A549 (cell line): ENCODE data around the gene PRAC2. TPM values are rescaled to one million over a fixed set of nuclear protein-coding genes. Genes with fewer than 3 reads are reported as not detected.

Source experiments
- ATAC-seq, 2 experiments: fragments of 200-7000 bp in 1 of 2; fragments of >200 bp in 1 of 2; cut with Nextera tagmentation in 1 of 2; cut with Tn5 transposase in 1 of 2; 3 replicates each; pipeline versions ENCODE4 v1.8.0 to v1.9.1; 2018 to 2020; ENCODE audit warnings: mild to moderate bottlenecking in 1 of 2, moderate library complexity in 1 of 2
- CTCF ChIA-PET: fragments of 300-600 bp; sonication (Branson Sonifier 250); formaldehyde crosslinking; extraction: SDS; loops from one replicate; lab custom pipeline; 2021; ENCODE audit warnings: antibody characterized with exemption, inconsistent platforms; lab: Yijun Ruan, JAX
- POLR2A ChIA-PET: fragments of 350-600 bp; formaldehyde crosslinking; extraction: SDS; loops from one replicate; lab custom pipeline; 2021; ENCODE audit warnings: antibody characterized with exemption, inconsistent platforms; lab: Yijun Ruan, JAX
- DNase-seq, 2 experiments: peaks; one replicate each; pipeline versions ENCODE4 v3.0.0 to v3.0.0-alpha.2; 2011 to 2016; ENCODE audit warnings: low read depth in 1 of 2, low spot score in 1 of 2
- FAIRE-seq: peaks from 2 replicates; lab custom pipeline; 2011; peaks lifted over from hg19 to GRCh38; lab: Jason Lieb, UNC
- H3K27ac ChIP-seq, 2 experiments: fragments of >200 bp; sonication (Bioruptor Twin); formaldehyde crosslinking; 3 replicates each; pipeline ENCODE4 v1.5.1; 2016 to 2017
- H3K4me1 ChIP-seq: fragments of >200 bp; sonication (Bioruptor Twin); formaldehyde crosslinking; 3 replicates; pipeline ENCODE4 v1.6.1; 2016
- H3K4me2 ChIP-seq: fragments of >200 bp; sonication (Bioruptor Twin); formaldehyde crosslinking; 3 replicates; pipeline ENCODE4 v1.6.1; 2016
- H3K4me3 ChIP-seq: fragments of >200 bp; sonication (Bioruptor Twin); formaldehyde crosslinking; 3 replicates; pipeline ENCODE4 v1.5.1; 2016
- H3K9me3 ChIP-seq: fragments of >200 bp; sonication (Bioruptor Twin); formaldehyde crosslinking; 3 replicates; pipeline ENCODE4 v1.6.1; 2016
- ATOH8 ChIP-seq: fragments of 250-450 bp; sonication (Bioruptor Pico); IDR thresholded peaks from 2 replicates; pipeline ENCODE4 v1.5.0; 2020; ENCODE audit warnings: low read depth, mild to moderate bottlenecking, moderate library complexity
- BCL3 ChIP-seq: fragments of >200 bp; sonication (Bioruptor Twin); formaldehyde crosslinking; IDR thresholded peaks from 3 replicates; pipeline ENCODE4 v1.6.1; 2016
- CEBPB ChIP-seq, 2 experiments: fragments of >200 bp in 1 of 2; sonication (Bioruptor Twin) in 1 of 2; formaldehyde crosslinking in 1 of 2; IDR thresholded peaks; 2 replicates each; pipeline ENCODE4 v1.6.1; 2012 to 2016
- CHD4 ChIP-seq: fragments of 200-600 bp; sonication (generic); IDR thresholded peaks from 2 replicates; pipeline ENCODE4 v1.6.1; 2016; ENCODE audit warnings: antibody characterized with exemption, mild to moderate bottlenecking, borderline replicate concordance
- E2F6 ChIP-seq: IDR thresholded peaks from 2 replicates; pipeline ENCODE4 v1.6.1; 2012; ENCODE audit warnings: low read depth, borderline replicate concordance
- EHF ChIP-seq: fragments of 250-450 bp; sonication (Bioruptor Pico); IDR thresholded peaks from 2 replicates; pipeline ENCODE4 v1.5.0; 2020; ENCODE audit warnings: mild to moderate bottlenecking
- EHMT2 ChIP-seq: fragments of 200-600 bp; sonication (generic); IDR thresholded peaks from 2 replicates; pipeline ENCODE4 v1.6.1; 2016; ENCODE audit warnings: antibody characterized with exemption, low read depth, mild to moderate bottlenecking, moderate library complexity
- ESRRA ChIP-seq: fragments of 150-350 bp; IDR thresholded peaks from 2 replicates; pipeline ENCODE4 v1.6.1; 2014; ENCODE audit warnings: mild to moderate bottlenecking, low read length, borderline replicate concordance
- FOXS1 ChIP-seq: fragments of 250-450 bp; sonication (Bioruptor Pico); IDR thresholded peaks from 2 replicates; pipeline ENCODE4 v1.5.0; 2020; ENCODE audit warnings: mild to moderate bottlenecking, moderate library complexity
- HMGXB4 ChIP-seq: fragments of 250-450 bp; sonication (Bioruptor Pico); IDR thresholded peaks from 2 replicates; pipeline ENCODE4 v1.5.0; 2021; ENCODE audit warnings: mild to moderate bottlenecking, moderate library complexity, borderline replicate concordance
- HOXA7 ChIP-seq: fragments of 250-450 bp; sonication (Bioruptor Pico); IDR thresholded peaks from 2 replicates; pipeline ENCODE4 v1.5.0; 2020; ENCODE audit warnings: mild to moderate bottlenecking, moderate library complexity
- HOXB13 ChIP-seq: fragments of 250-450 bp; sonication (Bioruptor Pico); IDR thresholded peaks from 2 replicates; pipeline ENCODE4 v1.5.0; 2020; ENCODE audit warnings: low read depth, mild to moderate bottlenecking, moderate library complexity
- JUN ChIP-seq, 2 experiments: fragments of >200 bp; sonication (Bioruptor Twin); formaldehyde crosslinking; IDR thresholded peaks; 2 replicates in 1 of 2; 3 replicates in 1 of 2; pipeline ENCODE4 v1.6.1; 2016 to 2017
- MAFK ChIP-seq: fragments of 450-650 bp; IDR thresholded peaks from 2 replicates; pipeline ENCODE4 v1.6.1; 2014; ENCODE audit not compliant: partially characterized antibody
- MAX ChIP-seq: IDR thresholded peaks from 2 replicates; pipeline ENCODE4 v1.6.1; 2012
- MYC ChIP-seq: IDR thresholded peaks from 2 replicates; pipeline ENCODE4 v1.6.1; 2012; ENCODE audit warnings: mild to moderate bottlenecking, inconsistent platforms, low read length, improper control_type of control experiment, borderline replicate concordance
- PBX3 ChIP-seq: IDR thresholded peaks from 2 replicates; pipeline ENCODE4 v1.6.1; 2012
- PHF8 ChIP-seq: fragments of 200-600 bp; sonication (generic); IDR thresholded peaks from 2 replicates; pipeline ENCODE4 v1.6.1; 2016; ENCODE audit warnings: low read depth, mild to moderate bottlenecking, antibody characterized with exemption, moderate library complexity, borderline replicate concordance
- POLR2A ChIP-seq: IDR thresholded peaks from 2 replicates; pipeline ENCODE4 v1.6.1; 2012; ENCODE audit warnings: mild to moderate bottlenecking, low read length
- POLR2AphosphoS2 ChIP-seq: conservative IDR thresholded peaks from 2 replicates; pipeline ENCODE4 v1.6.1; 2012; ENCODE audit warnings: low read length, improper control_type of control experiment, inconsistent platforms
- RFX5 ChIP-seq: fragments of 450-650 bp; IDR thresholded peaks from 2 replicates; pipeline ENCODE4 v1.7.1; 2014; ENCODE audit warnings: antibody characterized with exemption, mild to moderate bottlenecking, moderate library complexity
- RNF2 ChIP-seq: fragments of 200-600 bp; sonication (generic); IDR thresholded peaks from 2 replicates; pipeline ENCODE4 v1.6.1; 2016; ENCODE audit warnings: low read depth, mild to moderate bottlenecking, antibody characterized with exemption, moderate library complexity, borderline replicate concordance
- SMC3 ChIP-seq: fragments of >200 bp; sonication (Bioruptor Twin); formaldehyde crosslinking; IDR thresholded peaks from 3 replicates; pipeline ENCODE4 v1.6.1; 2018; ENCODE audit warnings: inconsistent platforms
- TP53 ChIP-seq: fragments of 250-450 bp; sonication (Bioruptor Pico); IDR thresholded peaks from 2 replicates; pipeline ENCODE4 v1.5.0; 2021; ENCODE audit warnings: mild to moderate bottlenecking, moderate library complexity
- ZSCAN20 ChIP-seq: fragments of 250-450 bp; sonication (Bioruptor Pico); IDR thresholded peaks from 2 replicates; pipeline ENCODE4 v1.8.0; 2022; ENCODE audit warnings: mild to moderate bottlenecking, moderate library complexity
- WGBS: methylation state at CpG from one replicate; pipeline ENCODE4 v1.1.6; 2017; ENCODE audit errors: missing lambda C conversion rate; 5-methylcytosine and 5-hydroxymethylcytosine counted together
- polyA plus RNA-seq, 4 experiments: library from polyadenylated mRNA; depleted of rRNA in 3 of 4; stranded (reverse); fragments of >200 nt; fragmentation: RNase III in 1 of 4; extraction: RNeasy Plus Mini Kit Qiagen cat#74134 plus additional on column Dnase treatment in 1 of 4; gene quantifications; 2 replicates in 3 of 4; 3 replicates in 1 of 4; pipeline ENCODE4 v1.2.3, GENCODE V29; 2011 to 2017

The PRAC2 gene
- polyA plus RNA-seq, 2 of the 4 experiments (the other 2 are of a cell fraction): not detected

- CTCF ChIA-PET: interaction anchor here (0.6 to 33.0 kb wide), 15 partner anchors 8 to 575 kb away, joined by 3 to 852 read pairs (median 10); partner anchors contain the start of gene TTLL6
- peak within 1 kb of the TSS; percentile 73 for H3K4me3 ChIP-seq
- peak within 1 kb of the TSS; percentile 98 for H3K4me2 ChIP-seq
- no peak for FAIRE-seq
- H3K4me1 ChIP-seq: peaks cover 14% of the 10 kb centered on the region
- ATAC-seq: peak; percentile 76 to 87
- TF ChIP-seq JUN (IDR thresholded peaks at IDR 0.05): peak in 1 of 2 experiments; percentile 43; a peak in 2 of 5 replicates
- TF ChIP-seq POLR2AphosphoS2: no peak
- TF ChIP-seq PBX3: 0 out of 2 replicates have a peak, but pooled peaks have one; percentile 31
- peak; percentile 36; the same call in 1 of the 2 replicates for TF ChIP-seq POLR2A
- TF ChIP-seq E2F6: 0 out of 2 replicates have a peak, but pooled peaks have one; percentile 55
- peak; percentile 68; the same call in 1 of the 2 replicates for TF ChIP-seq HOXB13 (CRISPR knock-in tag)
- TF ChIP-seq ESRRA: no peak
- TF ChIP-seq FOXS1 (CRISPR knock-in tag): no peak
- TF ChIP-seq RFX5: 0 out of 2 replicates have a peak, but pooled peaks have one; percentile 19
- peak; percentile 60; the same call in 1 of the 3 replicates for TF ChIP-seq BCL3
- no peak for TF ChIP-seq HOXA7
- 0 out of 3 replicates have a peak, but pooled peaks have one; percentile 8 for TF ChIP-seq SMC3
- TF ChIP-seq CEBPB (IDR thresholded peaks at IDR 0.05): peak in 1 of 2 experiments; percentile 47; a peak in 1 of 4 replicates
- peak; percentile 60 for TF ChIP-seq MAX
- POLR2A ChIA-PET: interaction anchor here (0.6 to 1.9 kb wide), 6 partner anchors 16 to 171 kb away, joined by 3 to 11 read pairs (median 4); partner anchors contain the start of gene ATP5MC1
- 9% methylated on average over 52 of the region's 55 CpGs for WGBS
- H3K9me3 ChIP-seq: no peaks in the 10 kb centered on the region
- peak within 1 kb of the TSS; percentile 78 to 90 for H3K27ac ChIP-seq
- DNase-seq: peak; percentile 86 to 88
Observed at GRCh38 chr17:48728232-48729231, 5.5 kb downstream of the PRAC2 start, which contains the start of gene HOXB13. Gene HOXB13, minus strand, starts transcription at chr17:48728750. Its CDS starts 157 bp downstream, at chr17:48728593.

- ChIA-PET CTCF (interaction anchor here (0.9 to 33.0 kb wide), 10 partner anchors 7 to 576 kb away, joined by 3 to 852 read pairs (median 90); partner anchors contain the start of gene TTLL6), POLR2A (interaction anchor here (0.8 kb wide), 1 partner anchor 17 kb away, joined by 5 read pairs; no protein-coding TSS in a partner anchor)
- Histone ChIP-seq H3K4me3 (peak overlapping the region; percentile 73), H3K9me3 (no peaks in the 10 kb centered on the region), H3K27ac (peak overlapping the region; percentile 78 to 90), H3K4me2 (peak overlapping the region; percentile 98), H3K4me1 (peaks cover 14% of the 10 kb centered on the region)
- 86% methylated on average over 19 of the region's 19 CpGs for WGBS
- FAIRE-seq (no peak), DNase-seq (no peak), ATAC-seq (no peak)
- no peak for TF ChIP-seq RNF2
- TF ChIP-seq MYC: no peak
- no peak for TF ChIP-seq EHMT2
- no peak for TF ChIP-seq EHF (CRISPR knock-in tag)
- no peak for TF ChIP-seq TP53 (CRISPR knock-in tag)
- TF ChIP-seq PHF8: no peak
- TF ChIP-seq ESRRA: no peak
- no peak for TF ChIP-seq ZSCAN20 (CRISPR knock-in tag)
- no peak for TF ChIP-seq HMGXB4 (CRISPR knock-in tag)
- no peak for TF ChIP-seq FOXS1 (CRISPR knock-in tag)
- TF ChIP-seq CHD4: no peak
- TF ChIP-seq ATOH8: no peak
- no peak for TF ChIP-seq MAFK
Observed at GRCh38 chr17:48729335-48730239, 6.6 kb downstream of the PRAC2 start.
